ENCODE results near the gene ZNRF1. TPM values are rescaled to one million over a fixed set of nuclear protein-coding genes. Genes with fewer than 3 reads are reported as not detected.
A peak's percentile ranks its signal among the peaks of the same experiment; 100 is the strongest.

ZNRF1 gene
- total RNA-seq, 1 experiment from 2014 or later: 48.2 TPM

- Histone ChIP-seq H3K9me2 (ENCODE audit: insufficient read depth) (no peaks in the 10 kb centered on the region), H3K9ac (ENCODE audit: low read length) (no peak overlapping the region), H3K27me3 (ENCODE audit: insufficient read depth, low read length) (no peaks in the 10 kb centered on the region), H3K4me2 (ENCODE audit: low read length) (no peak overlapping the region), H2AFZ (ENCODE audit: low read depth, low read length, poor library complexity, severe bottlenecking) (no peak overlapping the region), H4K20me1 (ENCODE audit: insufficient read depth) (no peaks in the 10 kb centered on the region), H3K79me2 (ENCODE audit: insufficient read depth, low read length) (peaks cover under 1% of the 10 kb centered on the region), H3K27ac (ENCODE audit: low read depth, low read length) (no peak overlapping the region), H3K4me1 (ENCODE audit: control insufficient read depth in 1 of 2, insufficient read depth in 2 of 2, low read length in 2 of 2) (peaks cover 0 to 7% of the 10 kb centered on the region in 2 experiments; a peak in 2 of 4 replicates), H3K36me3 (ENCODE audit: control insufficient read depth in 1 of 2, insufficient read depth in 2 of 2, low read length in 2 of 2) (no peaks in the 10 kb centered on the region), H3K9me3 (ENCODE audit: control insufficient read depth in 1 of 2, insufficient read depth in 1 of 2, low read depth in 1 of 2, low read length in 2 of 2) (no peaks in the 10 kb centered on the region), H3K4me3 (replicated peaks in 1 of 2; ENCODE audit: low read depth in 1 of 2, low read length in 2 of 2) (no peak overlapping the region)
- DNase-seq (ENCODE audit: low read depth, low spot score) (no peak), ATAC-seq (no peak)
- no TSS peak for BruUV-seq (replicated peaks)
- CTCF ChIA-PET: no interaction called here
- TF ChIP-seq ELF1 (IDR thresholded peaks at IDR 0.05; ENCODE audit: borderline replicate concordance, low read depth): no peak
- TF ChIP-seq JUND (IDR thresholded peaks at IDR 0.05): no peak
- TF ChIP-seq YY1 (IDR thresholded peaks at IDR 0.05; ENCODE audit: extremely low read depth, insufficient replicate concordance, low read depth, low read length): no peak
- no peak for TF ChIP-seq REST (IDR thresholded peaks at IDR 0.05; ENCODE audit: low read depth)
- TF ChIP-seq SP1 (IDR thresholded peaks at IDR 0.05; ENCODE audit: low read depth): no peak
- TF ChIP-seq ATF3 (IDR thresholded peaks at IDR 0.05): no peak
- POLR2A ChIA-PET: no interaction called here
- intact Hi-C loops (cut with micrococcal nuclease): no loop called here
- RAD21 ChIA-PET (ENCODE audit: low non-redundant PET in 1 of 2, low total read pairs in 2 of 2, uncharacterized antibody in 2 of 2, unreplicated experiment in 2 of 2): no interaction called here
These were observed 145.1 kb downstream of the ZNRF1 start for GRCh38 chr16:75143941-75144340.

GRCh38 chr16:75147968-75148310 is 149.1 kb downstream of the ZNRF1 start:
- no peaks in the 10 kb centered on the region for H3K27me3 ChIP-seq (ENCODE audit: insufficient read depth, low read length)
- H3K4me1 ChIP-seq (ENCODE audit: control insufficient read depth in 1 of 2, insufficient read depth in 2 of 2, low read length in 2 of 2): peaks cover 4 to 14% of the 10 kb centered on the region in 2 experiments; a peak in 3 of 4 replicates
- H3K9me3 ChIP-seq (ENCODE audit: control insufficient read depth in 1 of 2, insufficient read depth in 1 of 2, low read depth in 1 of 2, low read length in 2 of 2): peaks cover 12 to 24% of the 10 kb centered on the region in 2 experiments; a peak in 2 of 4 replicates
- H3K4me2 ChIP-seq (ENCODE audit: low read length): peak overlapping the region; percentile 98
- no peak for ATAC-seq
- H4K20me1 ChIP-seq (ENCODE audit: insufficient read depth): no peaks in the 10 kb centered on the region
- RAD21 ChIA-PET (ENCODE audit: low non-redundant PET in 1 of 2, low total read pairs in 2 of 2, uncharacterized antibody in 2 of 2, unreplicated experiment in 2 of 2): no interaction called here
- H2AFZ ChIP-seq (ENCODE audit: low read depth, low read length, poor library complexity, severe bottlenecking): peak overlapping the region; percentile 97
- H3K79me2 ChIP-seq (ENCODE audit: insufficient read depth, low read length): peaks cover 39% of the 10 kb centered on the region
- intact Hi-C loops (cut with micrococcal nuclease): no loop called here
- POLR2A ChIA-PET: no interaction called here
- peaks cover 0 to 13% of the 10 kb centered on the region in 2 experiments; a peak in 2 of 4 replicates for H3K36me3 ChIP-seq (ENCODE audit: control insufficient read depth in 1 of 2, insufficient read depth in 2 of 2, low read length in 2 of 2)
- DNase-seq (ENCODE audit: low read depth, low spot score): no peak
- CTCF ChIA-PET: interaction anchor here (0.7 to 1.9 kb wide), 2 partner anchors 37 to 149 kb away, joined by 3 to 4 read pairs; partner anchors contain the start of gene ZNRF1
- TF ChIP-seq CBX3 (IDR thresholded peaks at IDR 0.05; ENCODE audit: low read depth) (no peak), ELF1 (IDR thresholded peaks at IDR 0.05; ENCODE audit: borderline replicate concordance, low read depth) (no peak), REST (IDR thresholded peaks at IDR 0.05; ENCODE audit: low read depth) (no peak), SIN3A (IDR thresholded peaks at IDR 0.05; ENCODE audit: low read depth) (no peak)
- H3K9ac ChIP-seq (ENCODE audit: low read length): peak overlapping the region; percentile 82
- no peaks in the 10 kb centered on the region for H3K9me2 ChIP-seq (ENCODE audit: insufficient read depth)
- peak overlapping the region; percentile 71 to 75 for H3K4me3 ChIP-seq (replicated peaks in 1 of 2; ENCODE audit: low read depth in 1 of 2, low read length in 2 of 2)
- no TSS peak for BruUV-seq (replicated peaks)
- H3K27ac ChIP-seq (ENCODE audit: low read depth, low read length): no peak overlapping the region
